ENCODE data around the gene VCP. TPM values are rescaled to one million over a fixed set of nuclear protein-coding genes. Genes with fewer than 3 reads are reported as not detected.

VCP gene
- polyA plus RNA-seq, 1 donor (not counting 4 experiments of a cell fraction or from before 2014, with no cell fraction given), result 414 TPM

DNA sequence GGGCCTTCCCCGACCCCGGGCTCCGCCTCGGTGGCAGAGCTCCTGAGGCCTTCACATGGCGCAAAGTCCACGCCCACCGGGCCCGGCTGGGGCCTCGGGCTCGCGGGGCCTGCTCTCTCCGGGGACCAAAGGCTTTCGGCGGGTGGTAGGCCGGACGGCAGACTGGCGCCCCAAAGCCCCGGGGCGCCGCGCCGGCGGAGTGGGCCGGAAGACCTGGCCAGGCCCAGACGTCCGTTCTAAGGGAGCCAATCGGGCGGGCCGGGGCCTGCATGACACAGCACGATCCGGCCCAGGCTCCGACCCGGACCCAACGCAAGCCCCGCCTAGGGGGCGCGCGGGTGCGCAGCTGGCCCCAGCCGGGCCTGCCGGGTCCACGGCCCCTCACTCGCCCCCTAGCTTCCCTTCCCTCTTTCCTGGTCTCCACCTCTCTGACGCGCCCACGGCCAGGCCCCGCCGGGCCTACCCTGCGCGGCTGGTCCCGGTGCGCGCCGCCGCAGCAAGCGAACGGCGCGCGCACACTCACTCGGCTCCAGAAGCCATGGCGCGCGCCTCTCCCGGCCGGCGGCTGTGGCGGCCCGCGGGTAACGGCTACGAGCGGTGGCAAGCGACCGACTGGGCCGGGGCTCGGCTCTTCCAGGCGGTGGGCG lies 488 bp downstream of the VCP start:
- Histone ChIP-seq H3K27me3 (ENCODE audit: control insufficient read depth, extremely low read depth, insufficient read depth, low read length) (no peaks in the 10 kb centered on the region), H4K20me1 (ENCODE audit: control insufficient read depth, extremely low read depth, insufficient read depth, low read length) (peaks cover 37% of the 10 kb centered on the region), H3K9me1 (ENCODE audit: control insufficient read depth, extremely low read depth, insufficient read depth, low read length) (peaks cover 3% of the 10 kb centered on the region), H3K36me3 (ENCODE audit: control insufficient read depth in 2 of 2, extremely low read depth in 1 of 2, insufficient read depth in 2 of 2, low read length in 2 of 2) (peaks cover 16 to 27% of the 10 kb centered on the region in 2 experiments), H2AFZ (ENCODE audit: control insufficient read depth, low read length) (peak overlapping the region; percentile 45), H3K27ac (ENCODE audit: control insufficient read depth, insufficient read depth, low read length) (peak overlapping the region; percentile 94), H3K4me1 (ENCODE audit: control insufficient read depth, extremely low read depth, insufficient read depth, low read length) (peaks cover 43% of the 10 kb centered on the region), H3K79me2 (ENCODE audit: control insufficient read depth, insufficient read depth, low read length) (peaks cover 51% of the 10 kb centered on the region), H3K4me3 (ENCODE audit: control insufficient read depth in 2 of 3, extremely low read depth in 1 of 3, insufficient read depth in 2 of 3, low read depth in 1 of 3, low read length in 3 of 3) (peak overlapping the region; percentile 81 to 96 (median 91)), H3K9ac (ENCODE audit: control insufficient read depth, extremely low read depth, insufficient read depth, low read length) (peak overlapping the region; percentile 97), H3K9me3 (ENCODE audit: control insufficient read depth, low read depth, low read length) (no peaks in the 10 kb centered on the region), H3K4me2 (ENCODE audit: control insufficient read depth, extremely low read depth, insufficient read depth, low read depth, low read length) (peak overlapping the region; percentile 66)
- TF ChIP-seq, protein P1, sequence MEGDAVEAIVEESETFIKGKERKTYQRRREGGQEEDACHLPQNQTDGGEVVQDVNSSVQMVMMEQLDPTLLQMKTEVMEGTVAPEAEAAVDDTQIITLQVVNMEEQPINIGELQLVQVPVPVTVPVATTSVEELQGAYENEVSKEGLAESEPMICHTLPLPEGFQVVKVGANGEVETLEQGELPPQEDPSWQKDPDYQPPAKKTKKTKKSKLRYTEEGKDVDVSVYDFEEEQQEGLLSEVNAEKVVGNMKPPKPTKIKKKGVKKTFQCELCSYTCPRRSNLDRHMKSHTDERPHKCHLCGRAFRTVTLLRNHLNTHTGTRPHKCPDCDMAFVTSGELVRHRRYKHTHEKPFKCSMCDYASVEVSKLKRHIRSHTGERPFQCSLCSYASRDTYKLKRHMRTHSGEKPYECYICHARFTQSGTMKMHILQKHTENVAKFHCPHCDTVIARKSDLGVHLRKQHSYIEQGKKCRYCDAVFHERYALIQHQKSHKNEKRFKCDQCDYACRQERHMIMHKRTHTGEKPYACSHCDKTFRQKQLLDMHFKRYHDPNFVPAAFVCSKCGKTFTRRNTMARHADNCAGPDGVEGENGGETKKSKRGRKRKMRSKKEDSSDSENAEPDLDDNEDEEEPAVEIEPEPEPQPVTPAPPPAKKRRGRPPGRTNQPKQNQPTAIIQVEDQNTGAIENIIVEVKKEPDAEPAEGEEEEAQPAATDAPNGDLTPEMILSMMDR (optimal IDR thresholded peaks at IDR 0.05 in 1 of 3, IDR thresholded peaks at IDR 0.05 in 1 of 3, conservative IDR thresholded peaks at IDR 0.05 in 1 of 3; ENCODE audit: extremely low read depth in 1 of 3, insufficient read depth in 2 of 3, low read length in 3 of 3), result peak in 2 of 3 experiments; percentile 30 to 49
- TF ChIP-seq EZH2 (IDR thresholded peaks at IDR 0.05; ENCODE audit: low read length), result no peak
- DNase-seq (ENCODE audit: low read depth, low spot score) (no peak), FAIRE-seq (no peak)
- dilution Hi-C loops (cut with MboI; ENCODE audit: extremely low pct_ligation_motif_present, low sequenced_read_pairs), result no loop called here

DNA sequence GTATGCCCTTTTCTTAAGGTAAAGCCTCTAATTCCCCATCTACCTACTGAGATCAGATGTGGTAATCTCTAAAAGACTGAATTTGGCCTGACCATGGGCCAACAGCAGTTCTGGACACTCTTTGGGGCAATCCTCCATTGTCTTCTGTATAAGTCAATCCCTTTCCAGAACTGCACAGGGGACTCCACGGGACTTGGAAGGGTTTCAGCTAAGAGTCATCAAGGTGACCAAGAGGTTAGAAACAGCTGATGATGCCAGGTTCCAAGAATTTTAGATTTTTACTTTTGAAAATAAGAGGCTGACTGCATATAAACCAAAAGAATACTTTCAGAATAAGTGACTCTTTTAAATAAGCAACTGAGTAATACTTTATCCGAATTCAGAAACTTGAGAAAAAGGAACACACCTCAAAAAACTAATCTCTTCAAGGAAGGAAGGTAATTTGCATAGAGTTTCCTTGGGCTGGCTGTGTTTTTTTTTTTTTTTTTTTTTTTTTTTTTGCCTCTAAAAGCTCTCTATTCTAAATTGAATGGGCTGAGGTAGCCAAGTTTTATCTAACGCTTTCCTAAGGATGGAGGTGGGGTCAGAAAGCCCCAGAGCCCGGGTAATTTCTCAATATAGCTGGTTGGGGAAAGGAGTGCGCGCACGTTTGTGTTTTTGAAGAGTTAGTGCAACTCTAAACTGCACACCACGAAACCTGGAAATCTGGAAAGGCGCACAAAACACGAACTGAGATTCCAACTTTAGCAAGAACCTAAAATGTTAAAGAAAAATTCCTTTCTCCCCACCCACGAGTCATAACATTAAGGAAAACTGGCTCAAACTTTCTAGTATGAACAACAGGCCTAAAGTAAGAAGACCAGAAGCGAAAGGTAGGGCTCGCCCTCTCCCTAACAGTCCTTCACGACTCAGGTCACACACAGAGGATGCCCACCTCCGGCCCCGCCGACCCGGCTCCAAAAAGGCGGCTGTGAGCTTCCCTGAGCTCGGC lies 1.3 kb downstream of the VCP start:
- dilution Hi-C loops (cut with MboI; ENCODE audit: extremely low pct_ligation_motif_present, low sequenced_read_pairs), result no loop called here
- Histone ChIP-seq H2AFZ (ENCODE audit: control insufficient read depth, low read length) (no peak overlapping the region), H3K4me3 (ENCODE audit: control insufficient read depth in 2 of 3, extremely low read depth in 1 of 3, insufficient read depth in 2 of 3, low read depth in 1 of 3, low read length in 3 of 3) (peak overlapping the region; percentile 81 to 96 (median 91)), H3K4me2 (ENCODE audit: control insufficient read depth, extremely low read depth, insufficient read depth, low read depth, low read length) (peak overlapping the region; percentile 66), H3K9me3 (ENCODE audit: control insufficient read depth, low read depth, low read length) (no peaks in the 10 kb centered on the region), H3K27me3 (ENCODE audit: control insufficient read depth, extremely low read depth, insufficient read depth, low read length) (no peaks in the 10 kb centered on the region), H3K9ac (ENCODE audit: control insufficient read depth, extremely low read depth, insufficient read depth, low read length) (peak overlapping the region; percentile 97), H4K20me1 (ENCODE audit: control insufficient read depth, extremely low read depth, insufficient read depth, low read length) (peaks cover 41% of the 10 kb centered on the region), H3K4me1 (ENCODE audit: control insufficient read depth, extremely low read depth, insufficient read depth, low read length) (peaks cover 43% of the 10 kb centered on the region), H3K27ac (ENCODE audit: control insufficient read depth, insufficient read depth, low read length) (peak overlapping the region; percentile 94), H3K9me1 (ENCODE audit: control insufficient read depth, extremely low read depth, insufficient read depth, low read length) (peaks cover 3% of the 10 kb centered on the region), H3K36me3 (ENCODE audit: control insufficient read depth in 2 of 2, extremely low read depth in 1 of 2, insufficient read depth in 2 of 2, low read length in 2 of 2) (peaks cover 19 to 32% of the 10 kb centered on the region in 2 experiments), H3K79me2 (ENCODE audit: control insufficient read depth, insufficient read depth, low read length) (peaks cover 56% of the 10 kb centered on the region)
- DNase-seq (ENCODE audit: low read depth, low spot score), result no peak
- no peak for FAIRE-seq
- TF ChIP-seq EZH2 (IDR thresholded peaks at IDR 0.05; ENCODE audit: low read length), result no peak
- TF ChIP-seq, protein P1 (optimal IDR thresholded peaks at IDR 0.05 in 1 of 3, IDR thresholded peaks at IDR 0.05 in 1 of 3, conservative IDR thresholded peaks at IDR 0.05 in 1 of 3; ENCODE audit: extremely low read depth in 1 of 3, insufficient read depth in 2 of 3, low read length in 3 of 3), result no peak
